ENCODE measurements around the gene ANKFY1.
A peak's percentile ranks its signal among the peaks of the same experiment; 100 is the strongest.

Gene ANKFY1

DNA sequence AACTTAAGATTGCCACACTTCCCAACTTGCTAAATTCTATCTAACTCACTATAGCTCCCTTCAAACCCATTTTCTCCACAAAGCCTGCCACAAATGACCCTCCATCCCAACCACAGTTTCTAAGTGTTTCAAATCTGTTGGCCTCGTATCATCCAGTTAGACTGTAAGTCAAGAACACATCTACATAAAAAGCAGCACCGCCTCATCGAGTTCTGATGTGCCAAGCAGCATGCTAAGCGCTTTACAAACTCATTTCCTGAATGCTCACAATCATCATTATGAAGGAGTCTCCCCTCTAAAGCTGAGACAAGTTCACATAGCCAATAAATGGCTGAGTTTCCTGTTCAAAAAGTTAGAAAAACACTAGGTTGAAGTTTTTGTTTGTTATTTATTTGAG is 9.2 kb upstream of the ANKFY1 start:
- no peak for DNase-seq (ENCODE audit: low read depth, low spot score)
- no peak overlapping the region for H3K9ac ChIP-seq (ENCODE audit: insufficient read length, low read depth)
- H3K36me3 ChIP-seq (ENCODE audit: insufficient read depth, insufficient read length, low read length): peaks cover 42% of the 10 kb centered on the region
- no peaks in the 10 kb centered on the region for H3K9me3 ChIP-seq (ENCODE audit: insufficient read depth, low read length)
- peaks cover 4% of the 10 kb centered on the region for H3K4me1 ChIP-seq (ENCODE audit: insufficient read depth, insufficient read length)
- H3K27me3 ChIP-seq (ENCODE audit: insufficient read depth, insufficient read length): no peaks in the 10 kb centered on the region
- TF ChIP-seq SUZ12 (IDR thresholded peaks at IDR 0.05; ENCODE audit: extremely low read depth, insufficient read depth, insufficient read length) (no peak), YY1 (IDR thresholded peaks at IDR 0.05; ENCODE audit: insufficient read depth, insufficient read length) (no peak), ZNF274 (IDR thresholded peaks at IDR 0.05; ENCODE audit: low read depth, low read length) (no peak)
- H3K4me3 ChIP-seq (ENCODE audit: insufficient read length, low read depth): no peak overlapping the region

DNA sequence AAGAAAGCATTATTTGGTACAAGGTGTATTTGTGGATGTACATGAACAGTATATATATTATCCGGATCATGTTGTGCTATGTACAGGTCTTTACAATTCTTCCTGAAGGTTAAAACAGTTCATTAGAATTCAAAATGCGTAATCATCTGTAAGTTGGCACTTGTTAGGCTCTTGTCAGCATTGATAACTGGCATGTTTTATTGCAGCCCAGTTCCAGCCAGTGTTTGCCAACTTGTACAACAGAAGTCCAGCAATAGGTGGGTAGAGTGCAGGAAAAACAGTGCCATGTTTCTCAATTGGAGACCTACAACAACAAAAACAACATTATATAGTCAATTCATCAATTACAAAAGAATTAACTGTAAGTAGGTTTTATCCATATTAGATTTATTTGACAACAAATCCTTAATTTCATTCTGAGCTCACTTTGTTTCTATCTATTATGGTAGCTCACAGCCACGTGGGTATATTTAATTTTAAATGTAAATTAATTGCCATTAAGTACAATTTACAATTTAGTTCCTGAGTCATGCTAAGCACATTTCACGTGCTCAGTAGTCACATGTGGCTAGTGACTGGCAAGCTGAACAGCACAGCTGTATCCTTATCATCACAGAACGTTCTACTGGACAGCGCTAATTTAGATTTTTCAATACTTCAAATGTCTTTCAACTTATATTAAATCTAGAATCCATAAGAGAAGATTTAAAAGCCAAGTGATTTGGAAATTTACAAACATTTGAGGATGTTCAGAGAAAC is 8.6 kb upstream of the ANKFY1 start:
- DNase-seq (ENCODE audit: low read depth, low spot score): no peak
- Histone ChIP-seq H3K9me3 (ENCODE audit: insufficient read depth, low read length) (no peaks in the 10 kb centered on the region), H3K9ac (ENCODE audit: insufficient read length, low read depth) (no peak overlapping the region), H3K36me3 (ENCODE audit: insufficient read depth, insufficient read length, low read length) (peaks cover 43% of the 10 kb centered on the region), H3K4me1 (ENCODE audit: insufficient read depth, insufficient read length) (peaks cover 4% of the 10 kb centered on the region), H3K27me3 (ENCODE audit: insufficient read depth, insufficient read length) (no peaks in the 10 kb centered on the region), H3K4me3 (ENCODE audit: insufficient read length, low read depth) (no peak overlapping the region)
- TF ChIP-seq ZNF274 (IDR thresholded peaks at IDR 0.05; ENCODE audit: low read depth, low read length) (no peak), SUZ12 (IDR thresholded peaks at IDR 0.05; ENCODE audit: extremely low read depth, insufficient read depth, insufficient read length) (no peak), YY1 (IDR thresholded peaks at IDR 0.05; ENCODE audit: insufficient read depth, insufficient read length) (no peak)

DNA sequence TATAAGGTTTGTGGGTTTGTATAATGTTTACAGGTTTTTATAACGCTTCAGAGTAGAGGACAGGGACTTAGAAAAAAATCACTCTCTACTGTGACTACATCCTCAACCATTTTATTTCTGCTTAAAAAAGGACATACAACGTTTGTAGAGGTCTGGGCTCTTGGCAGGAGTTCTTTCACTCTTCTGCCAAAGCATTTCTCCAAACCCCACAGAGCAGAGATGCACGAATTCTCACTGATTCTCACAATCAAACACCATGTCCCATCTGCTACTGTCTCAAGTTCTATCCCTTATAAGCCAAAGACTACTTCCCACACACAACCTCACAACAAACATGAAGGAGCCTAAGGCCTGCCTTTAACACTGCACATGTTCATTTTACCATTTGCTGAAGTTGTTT is 7.0 kb upstream of the ANKFY1 start:
- no peak overlapping the region for H3K9ac ChIP-seq (ENCODE audit: insufficient read length, low read depth)
- H3K4me3 ChIP-seq (ENCODE audit: insufficient read length, low read depth): no peak overlapping the region
- peaks cover 2% of the 10 kb centered on the region for H3K4me1 ChIP-seq (ENCODE audit: insufficient read depth, insufficient read length)
- DNase-seq (ENCODE audit: low read depth, low spot score): no peak
- H3K36me3 ChIP-seq (ENCODE audit: insufficient read depth, insufficient read length, low read length): peaks cover 40% of the 10 kb centered on the region
- no peaks in the 10 kb centered on the region for H3K27me3 ChIP-seq (ENCODE audit: insufficient read depth, insufficient read length)
- no peaks in the 10 kb centered on the region for H3K9me3 ChIP-seq (ENCODE audit: insufficient read depth, low read length)
- TF ChIP-seq SUZ12 (IDR thresholded peaks at IDR 0.05; ENCODE audit: extremely low read depth, insufficient read depth, insufficient read length): no peak
- TF ChIP-seq ZNF274 (IDR thresholded peaks at IDR 0.05; ENCODE audit: low read depth, low read length): no peak
- TF ChIP-seq YY1 (IDR thresholded peaks at IDR 0.05; ENCODE audit: insufficient read depth, insufficient read length): no peak

DNA sequence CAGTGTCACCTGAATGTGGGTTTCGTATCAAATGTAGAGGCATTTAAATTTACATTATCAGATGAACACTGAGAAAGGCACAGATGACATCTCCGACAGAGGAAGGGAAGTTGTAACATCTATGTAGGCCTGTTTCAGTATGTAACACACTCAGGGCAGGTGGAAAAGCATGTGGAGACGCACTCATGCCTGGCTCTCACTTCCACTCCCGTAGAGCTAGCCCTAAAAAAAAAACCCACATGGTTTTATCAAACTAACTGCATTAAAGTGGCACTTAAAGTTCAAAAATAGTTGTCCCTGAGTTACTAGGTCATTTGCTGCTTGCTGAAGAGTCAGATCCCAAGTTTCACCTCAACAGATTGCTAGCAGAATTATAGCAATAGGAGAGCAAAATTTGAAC is 6.1 kb upstream of the ANKFY1 start:
- Histone ChIP-seq H3K36me3 (ENCODE audit: insufficient read depth, insufficient read length, low read length) (peaks cover 40% of the 10 kb centered on the region), H3K9ac (ENCODE audit: insufficient read length, low read depth) (no peak overlapping the region)
- no peak for DNase-seq (ENCODE audit: low read depth, low spot score)

DNA sequence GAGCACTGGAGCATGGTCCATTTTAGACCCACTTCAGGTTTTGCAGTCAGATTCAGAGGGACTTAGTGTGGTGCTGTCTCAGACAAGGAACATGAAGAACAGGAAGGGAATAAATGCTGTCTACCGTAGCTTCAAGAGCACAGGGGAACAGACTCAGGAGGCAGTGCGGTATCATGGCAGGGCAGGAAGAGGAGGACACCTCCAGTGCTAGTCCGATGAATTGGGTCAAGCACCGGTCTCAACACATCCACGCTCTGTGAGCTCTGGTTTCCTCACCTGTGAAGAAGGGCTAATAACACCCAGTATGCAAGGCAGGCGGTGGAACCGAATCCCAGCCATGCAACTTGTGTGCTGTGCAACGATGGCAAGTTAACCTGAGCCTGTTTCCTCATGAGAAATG is 3.6 kb upstream of the ANKFY1 start:
- Histone ChIP-seq H3K4me1 (ENCODE audit: insufficient read depth, insufficient read length) (peaks cover 8% of the 10 kb centered on the region), H3K36me3 (ENCODE audit: insufficient read depth, insufficient read length, low read length) (peaks cover 30% of the 10 kb centered on the region), H3K4me3 (ENCODE audit: insufficient read length, low read depth) (no peak overlapping the region), H3K9me3 (ENCODE audit: insufficient read depth, low read length) (no peaks in the 10 kb centered on the region), H3K27me3 (ENCODE audit: insufficient read depth, insufficient read length) (no peaks in the 10 kb centered on the region), H3K9ac (ENCODE audit: insufficient read length, low read depth) (no peak overlapping the region)
- DNase-seq (ENCODE audit: low read depth, low spot score): no peak
- TF ChIP-seq YY1 (IDR thresholded peaks at IDR 0.05; ENCODE audit: insufficient read depth, insufficient read length) (no peak), ZNF274 (IDR thresholded peaks at IDR 0.05; ENCODE audit: low read depth, low read length) (no peak), SUZ12 (IDR thresholded peaks at IDR 0.05; ENCODE audit: extremely low read depth, insufficient read depth, insufficient read length) (no peak)

More for the DNA sequence above, 6.1 kb upstream of the ANKFY1 start:
- Histone ChIP-seq H3K4me3 (ENCODE audit: insufficient read length, low read depth) (no peak overlapping the region), H3K4me1 (ENCODE audit: insufficient read depth, insufficient read length) (peaks cover 2% of the 10 kb centered on the region), H3K9me3 (ENCODE audit: insufficient read depth, low read length) (no peaks in the 10 kb centered on the region), H3K27me3 (ENCODE audit: insufficient read depth, insufficient read length) (no peaks in the 10 kb centered on the region)
- no peak for TF ChIP-seq SUZ12 (IDR thresholded peaks at IDR 0.05; ENCODE audit: extremely low read depth, insufficient read depth, insufficient read length)
- no peak for TF ChIP-seq YY1 (IDR thresholded peaks at IDR 0.05; ENCODE audit: insufficient read depth, insufficient read length)
- TF ChIP-seq ZNF274 (IDR thresholded peaks at IDR 0.05; ENCODE audit: low read depth, low read length): no peak

DNA sequence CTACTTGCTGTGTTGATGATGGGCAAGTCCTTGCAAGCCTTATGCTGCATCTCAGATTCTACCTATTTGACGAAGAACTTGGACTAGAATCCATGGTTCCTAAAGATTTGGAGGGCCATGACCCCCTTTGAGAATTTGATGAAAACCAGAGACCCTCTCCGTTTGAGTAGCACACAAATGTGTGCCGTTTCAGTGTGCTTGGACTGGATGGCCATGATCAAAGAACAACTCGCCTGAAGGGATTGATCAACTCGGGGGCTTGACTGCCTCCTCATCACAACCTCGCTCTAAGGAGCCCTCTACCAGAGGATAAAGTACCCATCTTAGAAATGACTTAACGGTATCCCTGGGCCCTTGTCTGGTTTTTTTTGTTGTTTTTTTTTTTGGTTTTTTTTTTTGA is 2.8 kb upstream of the ANKFY1 start:
- no peaks in the 10 kb centered on the region for H3K9me3 ChIP-seq (ENCODE audit: insufficient read depth, low read length)
- no peak overlapping the region for H3K4me3 ChIP-seq (ENCODE audit: insufficient read length, low read depth)
- peaks cover 10% of the 10 kb centered on the region for H3K4me1 ChIP-seq (ENCODE audit: insufficient read depth, insufficient read length)
- H3K27me3 ChIP-seq (ENCODE audit: insufficient read depth, insufficient read length): no peaks in the 10 kb centered on the region
- TF ChIP-seq SUZ12 (IDR thresholded peaks at IDR 0.05; ENCODE audit: extremely low read depth, insufficient read depth, insufficient read length) (no peak), YY1 (IDR thresholded peaks at IDR 0.05; ENCODE audit: insufficient read depth, insufficient read length) (no peak), ZNF274 (IDR thresholded peaks at IDR 0.05; ENCODE audit: low read depth, low read length) (no peak)
- H3K36me3 ChIP-seq (ENCODE audit: insufficient read depth, insufficient read length, low read length): peaks cover 28% of the 10 kb centered on the region
- H3K9ac ChIP-seq (ENCODE audit: insufficient read length, low read depth): no peak overlapping the region
- no peak for DNase-seq (ENCODE audit: low read depth, low spot score)

DNA sequence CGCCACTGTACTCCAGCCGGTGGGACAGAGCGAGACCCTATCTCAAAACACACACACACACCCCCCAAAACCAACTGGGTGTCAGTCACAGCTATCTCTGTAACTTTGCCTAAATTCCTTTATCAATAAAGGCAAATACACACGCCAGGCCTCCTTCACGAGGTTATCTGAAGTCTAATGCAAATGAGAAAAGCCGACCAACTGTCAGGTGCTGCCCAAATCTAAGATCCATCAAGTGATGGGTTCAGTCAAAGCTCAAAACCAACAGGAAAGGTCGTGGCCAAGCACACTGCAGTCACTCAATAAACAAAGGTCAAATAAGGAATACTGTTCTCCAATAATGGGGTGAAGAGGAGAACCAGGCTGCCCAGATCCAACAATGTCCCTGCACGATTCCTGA is 1.1 kb downstream of the ANKFY1 start:
- TF ChIP-seq YY1 (IDR thresholded peaks at IDR 0.05; ENCODE audit: insufficient read depth, insufficient read length): no peak
- TF ChIP-seq SUZ12 (IDR thresholded peaks at IDR 0.05; ENCODE audit: extremely low read depth, insufficient read depth, insufficient read length): no peak
- TF ChIP-seq ZNF274 (IDR thresholded peaks at IDR 0.05; ENCODE audit: low read depth, low read length): no peak
- peaks cover 10% of the 10 kb centered on the region for H3K4me1 ChIP-seq (ENCODE audit: insufficient read depth, insufficient read length)
- peaks cover 31% of the 10 kb centered on the region for H3K36me3 ChIP-seq (ENCODE audit: insufficient read depth, insufficient read length, low read length)
- peak overlapping the region; percentile 94 for H3K9ac ChIP-seq (ENCODE audit: insufficient read length, low read depth)
- H3K4me3 ChIP-seq (ENCODE audit: insufficient read length, low read depth): peak overlapping the region; percentile 87
- DNase-seq (ENCODE audit: low read depth, low spot score): no peak
- H3K27me3 ChIP-seq (ENCODE audit: insufficient read depth, insufficient read length): no peaks in the 10 kb centered on the region
- H3K9me3 ChIP-seq (ENCODE audit: insufficient read depth, low read length): peaks cover 34% of the 10 kb centered on the region
